Thoracic aorta (tissue), 2 donors: Measurements from ENCODE around the gene TIPARP. TPM values are rescaled to one million over a fixed set of nuclear protein-coding genes. Genes with fewer than 3 reads are reported as not detected.

Experiments used
- ATAC-seq: fragments of 150-250 bp; one replicate; pipeline ENCODE4 v1.8.0; 2017; ENCODE audit warnings: low read depth; ENCODE audit not compliant: insufficient number of reproducible peaks, low FRiP score
- DNase-seq: peaks from one replicate; pipeline ENCODE4 v3.0.0-alpha.2; 2020; ENCODE audit warnings: low spot score
- H3K27ac ChIP-seq, 2 donors: fragments of 200-600 bp; sonication (generic); 1 replicate in 1 of 2; 2 replicates in 1 of 2; pipeline ENCODE4 v1.5.1; 2016; ENCODE audit warnings: mild to moderate bottlenecking in 2 of 2, moderate library complexity in 2 of 2
- H3K27me3 ChIP-seq: fragments of 200-600 bp; sonication (generic); replicated peaks from 2 replicates; pipeline ENCODE4 v1.6.0; 2016; ENCODE audit warnings: mild to moderate bottlenecking; ENCODE audit not compliant: insufficient read depth
- H3K36me3 ChIP-seq: fragments of 200-600 bp; sonication (generic); one replicate; pipeline ENCODE4 v1.5.1; 2016
- H3K4me1 ChIP-seq, 2 donors: fragments of 200-600 bp; sonication (generic); 1 replicate in 1 of 2; 2 replicates in 1 of 2; pipeline versions ENCODE4 v1.5.1 to v1.6.0; 2016; ENCODE audit warnings: low read depth in 2 of 2, mild to moderate bottlenecking in 1 of 2; ENCODE audit not compliant: control insufficient read depth in 1 of 2
- H3K4me3 ChIP-seq: fragments of 200-600 bp; sonication (generic); 2 replicates; pipeline ENCODE4 v1.5.1; 2016; ENCODE audit warnings: mild to moderate bottlenecking
- H3K9me3 ChIP-seq: fragments of 200-600 bp; sonication (generic); 2 replicates; pipeline ENCODE4 v1.5.1; 2016
- CTCF ChIP-seq: fragments of 200-600 bp; sonication (generic); IDR thresholded peaks from one replicate; pipeline ENCODE4 v1.5.1; 2019; ENCODE audit warnings: antibody characterized with exemption
- total RNA-seq, 2 donors: library from RNA; depleted of rRNA; stranded (reverse); fragments of >200 nt; gene quantifications; one replicate each; pipeline versions ENCODE4 v1.1.0 to v1.2.3, GENCODE V29; 2016

TIPARP gene
- total RNA-seq, 2 donors from 2014 or later, result 19.8 to 77.2 TPM

- Histone ChIP-seq H3K36me3 (peaks cover 3% of the 10 kb centered on the region), H3K27me3 (no peaks in the 10 kb centered on the region), H3K9me3 (no peaks in the 10 kb centered on the region), H3K27ac (no peak overlapping the region), H3K4me1 (no peaks in the 10 kb centered on the region), H3K4me3 (no peak overlapping the region)
- DNase-seq (no peak), ATAC-seq (peak; percentile 28)
- TF ChIP-seq CTCF, result no peak
Measured at GRCh38 chr3:156718622-156719306, 44.4 kb downstream of the TIPARP start.

- Histone ChIP-seq H3K9me3 (no peaks in the 10 kb centered on the region), H3K4me3 (no peak overlapping the region), H3K4me1 (no peaks in the 10 kb centered on the region), H3K27ac (no peak overlapping the region), H3K36me3 (no peaks in the 10 kb centered on the region), H3K27me3 (no peaks in the 10 kb centered on the region)
- TF ChIP-seq CTCF, result no peak
- DNase-seq (no peak), ATAC-seq (no peak)
Measured at GRCh38 chr3:156720826-156721225, 46.4 kb downstream of the TIPARP start.

- no peak for DNase-seq
- ATAC-seq, result no peak
- no peak for TF ChIP-seq CTCF
Measured at GRCh38 chr3:156721687-156722618, 47.6 kb downstream of the TIPARP start.

GRCh38 chr3:156723182-156723619, 48.8 kb downstream of the TIPARP start:
- Histone ChIP-seq H3K36me3 (no peaks in the 10 kb centered on the region), H3K9me3 (no peaks in the 10 kb centered on the region), H3K27me3 (no peaks in the 10 kb centered on the region), H3K4me3 (no peak overlapping the region), H3K4me1 (no peaks in the 10 kb centered on the region), H3K27ac (no peak overlapping the region)
- no peak for DNase-seq
- TF ChIP-seq CTCF, result no peak
- ATAC-seq, result no peak

More at GRCh38 chr3:156721687-156722618, 47.6 kb downstream of the TIPARP start:
- H3K4me3 ChIP-seq, result no peak overlapping the region
- H3K27me3 ChIP-seq, result no peaks in the 10 kb centered on the region
- no peaks in the 10 kb centered on the region for H3K4me1 ChIP-seq
- H3K36me3 ChIP-seq, result no peaks in the 10 kb centered on the region
- H3K27ac ChIP-seq, result no peak overlapping the region
- no peaks in the 10 kb centered on the region for H3K9me3 ChIP-seq

- H3K9me3 ChIP-seq, result no peaks in the 10 kb centered on the region
Measured at GRCh38 chr3:156725682-156726081, 51.3 kb downstream of the TIPARP start.

More at GRCh38 chr3:156725682-156726081, 51.3 kb downstream of the TIPARP start:
- DNase-seq (no peak), ATAC-seq (no peak)
- H3K36me3 ChIP-seq, result no peaks in the 10 kb centered on the region
- no peak overlapping the region for H3K4me3 ChIP-seq
- TF ChIP-seq CTCF, result no peak
- H3K27ac ChIP-seq, result no peak overlapping the region
- H3K4me1 ChIP-seq, result no peaks in the 10 kb centered on the region
- H3K27me3 ChIP-seq, result no peaks in the 10 kb centered on the region
